ENCODE results near the gene SH2D6.
"Not testable (repeated sequence)": the region's sequence is repeated elsewhere in the genome, so short reads cannot be mapped to it uniquely, and the experiment has no call there.

The SH2D6 gene

GRCh38 chr2:85418132-85419008 lies at the start of gene SH2D6:
Gene SH2D6, plus strand, starts transcription at chr2:85418714. Its CDS starts 10,752 bp downstream, at chr2:85429466.
- DNase-seq (ENCODE audit: low spot score) (peak; percentile 92), FAIRE-seq (no peak)

GRCh38 chr2:85368921-85369320 lies 49.6 kb upstream of the SH2D6 start:
- DNase-seq (ENCODE audit: low spot score), result no peak
- FAIRE-seq, result no peak

DNA sequence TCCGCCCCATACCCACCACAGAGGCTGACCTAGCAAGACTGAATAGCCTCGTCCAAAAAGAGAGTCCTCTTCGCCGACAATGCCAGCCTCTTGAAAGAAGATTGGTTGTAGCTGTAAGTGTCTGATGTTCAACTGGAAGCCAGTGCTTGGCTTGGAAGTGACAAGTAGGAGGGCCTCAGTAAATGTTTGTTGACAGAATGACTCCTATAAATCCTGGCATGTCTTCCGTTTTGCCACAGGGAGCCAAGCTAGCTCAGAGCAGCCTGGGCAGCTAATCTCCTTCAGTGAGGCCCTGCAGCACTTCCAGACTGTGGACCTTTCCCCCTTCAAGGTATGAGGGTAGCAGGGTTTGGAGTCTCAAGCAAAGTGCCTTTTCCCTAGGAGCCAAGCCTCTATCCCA lies 49.0 kb upstream of the SH2D6 start:
- FAIRE-seq, result no peak

DNA sequence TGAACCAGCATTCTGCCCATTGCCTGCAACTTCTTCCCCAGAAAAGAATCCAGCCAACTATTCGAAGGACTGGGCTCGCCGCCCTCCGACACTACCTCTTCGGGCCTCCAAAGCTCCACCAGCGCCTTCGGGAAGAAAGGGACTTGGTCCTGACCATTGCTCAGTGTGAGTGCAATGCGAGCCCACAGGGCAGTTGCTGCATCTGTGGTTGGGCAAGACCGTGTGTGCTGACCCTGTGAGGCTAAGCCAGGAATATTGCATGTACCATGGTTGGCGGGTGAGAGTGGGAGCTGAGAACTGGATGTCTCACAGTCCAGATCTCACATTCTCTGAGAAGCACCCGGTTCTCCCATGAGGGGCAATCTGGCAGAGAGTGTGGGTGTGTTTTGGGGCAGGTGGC lies 47.5 kb upstream of the SH2D6 start:
- FAIRE-seq (no peak), DNase-seq (ENCODE audit: low spot score) (no peak)

More for the DNA sequence above, 49.0 kb upstream of the SH2D6 start:
- no peak for DNase-seq (ENCODE audit: low spot score)

GRCh38 chr2:85376291-85377065 lies 42.0 kb upstream of the SH2D6 start:
- DNase-seq (ENCODE audit: low spot score) (no peak), FAIRE-seq (no peak)

DNA sequence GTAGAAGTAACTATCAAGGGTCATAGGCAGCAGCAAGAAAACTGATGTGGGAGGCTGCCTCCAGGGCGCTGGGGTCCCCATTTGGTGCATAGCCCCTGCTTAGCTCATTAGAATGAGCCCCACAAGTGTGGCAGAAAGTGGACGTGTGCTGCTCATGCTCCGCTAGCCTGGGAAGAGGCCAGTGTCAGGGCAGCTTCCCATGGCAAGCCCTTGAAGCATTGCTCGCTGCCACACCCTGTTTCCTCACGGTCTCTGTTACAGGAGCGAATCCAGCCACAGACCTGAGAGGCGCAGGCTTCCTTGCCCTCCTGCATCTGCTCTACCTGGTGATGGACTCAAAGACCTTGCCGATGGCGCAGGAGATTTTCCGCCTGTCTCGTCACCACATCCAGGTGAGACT lies 41.4 kb upstream of the SH2D6 start:
- DNase-seq (ENCODE audit: low spot score) (no peak), FAIRE-seq (no peak)

GRCh38 chr2:85378257-85378656 lies 40.3 kb upstream of the SH2D6 start:
- FAIRE-seq (no peak), DNase-seq (ENCODE audit: low spot score) (no peak)

DNA sequence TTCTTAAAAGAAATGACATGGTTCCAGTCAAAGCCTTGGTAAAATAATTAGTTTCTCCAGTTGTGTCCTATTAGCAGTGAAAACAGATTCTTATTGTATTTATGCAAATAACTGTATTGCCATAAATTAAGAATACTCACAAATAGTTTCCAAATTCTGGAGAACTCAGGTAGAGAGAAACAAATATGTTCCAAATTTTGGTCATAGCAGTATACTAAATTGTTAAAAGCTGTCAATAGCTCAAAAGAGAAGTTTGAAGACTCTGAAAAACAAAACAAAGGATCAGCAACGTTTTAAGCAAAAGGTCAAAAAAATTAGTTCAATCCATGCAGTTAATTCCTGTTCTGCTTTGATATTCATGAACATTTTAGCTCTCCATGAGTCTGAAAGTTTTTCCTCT lies 38.5 kb upstream of the SH2D6 start:
- DNase-seq (ENCODE audit: low spot score) (no peak), FAIRE-seq (no peak)

DNA sequence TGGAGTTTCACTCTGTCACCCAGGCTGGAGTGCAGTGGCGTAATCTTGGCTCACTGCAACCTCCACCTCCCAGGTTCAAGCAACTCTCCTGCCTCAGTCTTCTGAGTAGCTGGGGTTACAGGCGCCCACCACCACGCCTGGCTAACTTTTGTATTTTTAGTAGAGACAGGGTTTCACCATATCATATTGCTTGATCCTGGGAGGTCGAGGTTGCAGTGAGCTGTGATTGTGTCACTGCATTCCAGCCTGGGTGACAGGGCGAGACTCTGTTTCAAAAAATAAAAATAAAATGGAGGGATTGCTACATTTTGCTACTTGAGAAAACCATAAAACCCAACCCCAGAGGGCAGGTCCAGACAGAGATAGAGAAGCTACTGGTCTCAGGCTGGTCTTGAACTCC lies 35.4 kb upstream of the SH2D6 start:
- not testable (repeated sequence) for FAIRE-seq

DNA sequence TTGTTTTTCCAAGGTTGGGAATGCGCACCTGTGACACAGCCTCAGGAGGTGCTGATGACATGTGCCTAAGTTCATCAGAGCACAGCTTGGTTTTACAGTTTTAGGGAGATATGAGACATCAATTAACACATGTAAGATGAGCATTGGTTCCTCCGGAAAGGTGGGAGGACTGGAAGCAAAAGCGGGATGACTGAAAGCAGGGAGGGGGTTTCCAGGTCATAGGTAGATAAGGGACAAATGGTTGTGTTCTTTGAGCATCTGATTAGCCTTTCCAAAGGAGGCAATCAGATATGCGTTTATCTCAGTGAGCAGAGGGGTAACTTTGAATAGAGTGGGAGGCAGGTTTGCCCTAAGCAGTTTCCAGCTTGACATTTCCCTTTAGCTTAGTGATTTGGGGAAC lies 34.7 kb upstream of the SH2D6 start:
- FAIRE-seq (no peak), DNase-seq (ENCODE audit: low spot score) (no peak)

More for the DNA sequence above, 35.4 kb upstream of the SH2D6 start:
- not testable (repeated sequence) for DNase-seq (ENCODE audit: low spot score)

DNA sequence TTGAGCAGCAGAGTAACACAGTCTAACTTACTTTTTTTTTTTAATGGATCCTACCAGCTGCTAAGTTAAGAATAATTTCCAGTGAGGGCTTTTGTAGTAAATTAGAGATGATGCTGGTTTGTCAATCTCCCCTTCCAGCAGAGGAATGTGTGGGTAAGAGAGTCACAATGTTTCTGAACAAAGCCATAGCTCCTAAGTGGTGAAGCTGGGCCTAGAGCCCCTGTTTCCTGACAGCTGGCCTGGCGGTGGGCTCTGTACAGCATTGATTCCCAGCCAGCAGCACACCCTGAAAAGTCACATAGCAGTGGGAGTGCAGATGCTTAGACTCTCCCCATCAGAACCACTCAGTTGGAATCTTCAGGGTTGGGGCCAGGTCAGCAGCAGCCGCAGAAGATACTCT lies 32.8 kb upstream of the SH2D6 start:
- DNase-seq (ENCODE audit: low spot score), result no peak
- FAIRE-seq, result no peak

DNA sequence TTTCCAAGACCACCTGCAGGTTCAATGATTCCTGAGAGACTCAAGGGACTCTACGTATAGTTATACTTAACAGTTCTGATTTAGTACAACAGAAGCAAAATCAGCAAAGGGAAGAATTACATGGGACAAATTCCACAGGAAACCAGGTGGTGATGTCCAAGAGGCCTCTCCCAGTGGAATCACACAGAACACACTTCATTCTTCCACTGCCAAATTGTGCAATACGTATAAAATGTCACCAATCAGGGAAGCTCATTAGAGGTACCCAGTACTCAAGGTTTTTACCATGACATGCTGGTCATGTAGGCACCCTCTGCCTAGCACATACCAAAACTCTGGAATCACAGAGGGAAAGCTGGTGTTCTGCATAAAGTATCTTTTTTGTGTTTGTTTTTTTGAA lies 30.8 kb upstream of the SH2D6 start:
- FAIRE-seq (no peak), DNase-seq (ENCODE audit: low spot score) (no peak)

DNA sequence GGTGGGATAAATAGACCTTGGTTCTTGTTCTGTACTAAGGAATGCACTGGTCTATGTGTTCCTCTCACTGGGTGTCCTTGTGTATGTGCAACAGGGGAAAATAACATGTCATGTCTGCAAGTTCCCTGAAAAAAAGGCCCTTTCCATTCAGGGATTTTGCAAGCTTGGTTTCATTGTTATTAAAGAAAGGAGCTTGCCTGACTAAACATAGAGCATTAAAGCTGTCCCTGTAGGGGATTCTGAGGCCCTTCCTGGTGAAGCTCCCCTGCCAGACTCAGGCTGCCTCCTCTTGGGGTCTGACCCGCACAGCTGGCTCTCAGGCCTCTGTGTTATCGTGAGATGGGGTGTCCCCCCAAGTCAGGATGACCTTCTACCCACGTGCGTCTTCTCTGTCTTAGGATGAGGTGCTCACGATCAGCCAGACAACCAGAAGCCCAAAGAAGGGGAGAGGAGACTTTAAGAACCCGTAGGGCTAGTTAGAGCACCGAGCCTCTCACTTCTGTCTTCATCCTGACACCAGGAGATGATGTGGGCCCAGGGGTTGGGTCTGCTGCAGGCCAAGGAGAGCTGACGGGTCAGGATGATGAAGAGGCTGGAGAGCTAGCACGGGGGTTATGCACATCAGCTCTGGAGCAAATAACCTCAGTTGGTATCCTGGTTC lies 29.5 kb upstream of the SH2D6 start:
- DNase-seq (ENCODE audit: low spot score), result no peak
- FAIRE-seq, result no peak

GRCh38 chr2:85390941-85391669 lies 27.4 kb upstream of the SH2D6 start:
- peak; percentile 52 for DNase-seq (ENCODE audit: low spot score)

DNA sequence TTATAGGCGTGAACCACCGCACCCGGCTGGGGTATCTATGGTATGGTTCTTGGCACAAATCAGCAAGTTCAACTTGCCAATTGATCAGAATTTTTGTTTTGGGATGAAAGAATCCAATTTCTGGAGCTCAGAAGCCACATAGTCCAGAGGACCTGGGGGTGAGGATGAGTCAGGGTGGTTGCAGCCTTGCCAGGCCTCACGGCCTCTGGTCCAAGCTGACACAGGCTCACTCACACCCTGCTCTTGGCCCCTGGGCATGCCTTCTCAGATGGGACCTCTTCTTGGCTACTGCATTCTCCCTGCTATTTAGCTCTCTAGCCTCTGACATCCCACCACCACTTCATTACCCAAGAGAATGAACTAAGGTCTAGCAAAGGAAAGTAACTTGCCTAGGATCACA lies 24.7 kb upstream of the SH2D6 start:
- no peak for DNase-seq (ENCODE audit: low spot score)
- no peak for FAIRE-seq

More at GRCh38 chr2:85390941-85391669, 27.4 kb upstream of the SH2D6 start:
- no peak for FAIRE-seq

DNA sequence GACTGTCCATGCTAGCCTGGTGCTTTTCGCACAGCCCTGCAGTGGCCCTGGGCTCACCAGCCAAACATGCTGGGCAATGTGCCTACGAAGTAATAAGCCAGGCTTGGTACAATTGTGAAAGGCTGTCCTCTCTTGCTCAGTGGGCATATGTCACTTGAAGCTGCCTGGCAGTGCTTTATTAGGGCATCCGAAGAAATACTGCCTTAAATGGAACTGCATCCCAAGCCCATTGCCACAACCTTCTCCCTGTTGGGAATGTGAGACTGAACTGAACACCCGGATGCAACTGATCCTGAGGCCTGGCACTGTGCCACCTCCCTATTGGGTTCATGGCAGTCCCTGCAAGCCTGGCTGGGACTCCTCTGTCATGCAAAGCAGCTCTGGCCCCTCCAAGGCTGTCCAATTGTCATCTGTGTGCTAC lies 24.2 kb upstream of the SH2D6 start:
- DNase-seq (ENCODE audit: low spot score) (no peak), FAIRE-seq (peak; percentile 83)

- FAIRE-seq (no peak), DNase-seq (ENCODE audit: low spot score) (no peak)
Measured at GRCh38 chr2:85394976-85395375, 23.5 kb upstream of the SH2D6 start.

- DNase-seq (ENCODE audit: low spot score) (no peak), FAIRE-seq (no peak)
Measured at GRCh38 chr2:85395912-85396475, 22.5 kb upstream of the SH2D6 start.

GRCh38 chr2:85396531-85397470 lies 21.7 kb upstream of the SH2D6 start:
- DNase-seq (ENCODE audit: low spot score) (no peak), FAIRE-seq (no peak)

DNA sequence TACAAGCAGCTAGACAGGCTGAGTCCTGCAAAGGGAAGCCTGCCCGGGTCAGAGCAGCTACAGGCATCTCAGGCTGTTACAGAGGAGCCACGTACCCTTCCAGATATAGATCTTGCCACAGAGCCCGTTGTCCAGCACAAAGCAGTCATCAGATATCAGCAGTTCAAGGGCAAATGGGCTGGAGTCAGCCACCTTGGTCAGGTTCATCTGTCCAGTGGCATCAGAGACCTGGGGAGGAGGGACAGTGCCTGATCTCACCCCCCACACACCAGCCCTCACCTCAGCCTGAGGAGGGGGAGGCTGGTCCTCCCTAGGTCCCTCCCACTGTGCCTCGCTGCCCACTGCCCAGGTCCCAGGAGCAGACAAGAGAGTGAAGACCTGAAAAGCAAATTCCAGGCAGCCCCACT lies 20.6 kb upstream of the SH2D6 start:
- FAIRE-seq (no peak), DNase-seq (ENCODE audit: low spot score) (no peak)
